ENCODE data around the gene GRIK1. TPM values are rescaled to one million over a fixed set of nuclear protein-coding genes. Genes with fewer than 3 reads are reported as not detected.

The GRIK1 gene
- total and polyA plus RNA-seq, 12 donors: not detected

GRCh38 chr21:29789393-29789792 lies 150.4 kb downstream of the GRIK1 start:
- no peak for TF ChIP-seq CTCF (IDR thresholded peaks at IDR 0.05)
- WGBS, 2 donors: 79 to 84% methylated on average over 3 of the region's 3 CpGs
- H3K9me3 ChIP-seq: no peaks in the 10 kb centered on the region
- no peaks in the 10 kb centered on the region for H3K27me3 ChIP-seq
- no peaks in the 10 kb centered on the region for H3K36me3 ChIP-seq
- no peak for ATAC-seq
- no peak for DNase-seq
- no peak overlapping the region for H3K27ac ChIP-seq
- H3K4me3 ChIP-seq: no peak overlapping the region
- intact Hi-C loops (cut with DNase I): no loop called here
- H3K4me1 ChIP-seq: no peaks in the 10 kb centered on the region

- H3K27me3 ChIP-seq: no peaks in the 10 kb centered on the region
- no peak overlapping the region for H3K27ac ChIP-seq
- intact Hi-C loops (cut with DNase I): no loop called here
- no peak for ATAC-seq
- no peaks in the 10 kb centered on the region for H3K9me3 ChIP-seq
- WGBS, 2 donors: 82 to 83% methylated on average over 2 of the region's 2 CpGs
- no peaks in the 10 kb centered on the region for H3K36me3 ChIP-seq
- no peak for DNase-seq
- TF ChIP-seq CTCF (IDR thresholded peaks at IDR 0.05): no peak
- no peak overlapping the region for H3K4me3 ChIP-seq
- no peaks in the 10 kb centered on the region for H3K4me1 ChIP-seq
These were observed 151.0 kb downstream of the GRIK1 start for GRCh38 chr21:29788752-29789151.

- Histone ChIP-seq H3K9me3 (no peaks in the 10 kb centered on the region), H3K4me1 (no peaks in the 10 kb centered on the region), H3K36me3 (no peaks in the 10 kb centered on the region), H3K4me3 (no peak overlapping the region), H3K27me3 (no peaks in the 10 kb centered on the region), H3K27ac (no peak overlapping the region)
- WGBS, 2 donors: 81 to 87% methylated on average over 5 of the region's 5 CpGs
- no peak for TF ChIP-seq CTCF (IDR thresholded peaks at IDR 0.05)
- no peak for DNase-seq
- intact Hi-C loops (cut with DNase I): no loop called here
- no peak for ATAC-seq
These were observed 152.4 kb downstream of the GRIK1 start for GRCh38 chr21:29787361-29787909.

GRCh38 chr21:29786496-29787360 lies 153.1 kb downstream of the GRIK1 start:
- Histone ChIP-seq H3K4me1 (no peaks in the 10 kb centered on the region), H3K9me3 (no peaks in the 10 kb centered on the region), H3K36me3 (no peaks in the 10 kb centered on the region), H3K4me3 (no peak overlapping the region), H3K27me3 (no peaks in the 10 kb centered on the region), H3K27ac (no peak overlapping the region)
- 65 to 70% methylated on average over 4 of the region's 4 CpGs for WGBS, 2 donors
- intact Hi-C loops (cut with DNase I): no loop called here
- ATAC-seq (no peak), DNase-seq (no peak)
- no peak for TF ChIP-seq CTCF (IDR thresholded peaks at IDR 0.05)

All from heart right ventricle (tissue), 16 donors.